ENCODE measurements around the gene SVEP1.

DNA sequence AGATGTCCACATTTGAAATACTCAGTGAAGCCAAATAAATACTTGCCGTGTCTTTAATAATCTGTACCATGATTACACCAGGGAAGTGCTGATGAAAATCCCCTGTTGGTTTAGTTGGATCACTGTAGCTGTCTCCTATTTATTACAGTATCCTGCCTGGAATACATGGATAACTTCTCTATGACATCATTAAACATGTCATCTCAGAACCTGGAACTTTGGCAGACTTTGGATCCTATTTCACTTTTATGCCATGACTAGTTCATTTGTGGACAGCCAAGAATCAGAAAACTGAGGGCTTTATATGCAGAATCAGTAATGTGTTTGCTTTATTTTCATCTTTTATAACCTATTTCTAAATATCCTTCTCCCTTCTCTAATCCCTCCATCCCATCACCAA lies 241.8 kb downstream of the SVEP1 start, which contains the start of gene TXNDC8:
- TF ChIP-seq, protein P1, sequence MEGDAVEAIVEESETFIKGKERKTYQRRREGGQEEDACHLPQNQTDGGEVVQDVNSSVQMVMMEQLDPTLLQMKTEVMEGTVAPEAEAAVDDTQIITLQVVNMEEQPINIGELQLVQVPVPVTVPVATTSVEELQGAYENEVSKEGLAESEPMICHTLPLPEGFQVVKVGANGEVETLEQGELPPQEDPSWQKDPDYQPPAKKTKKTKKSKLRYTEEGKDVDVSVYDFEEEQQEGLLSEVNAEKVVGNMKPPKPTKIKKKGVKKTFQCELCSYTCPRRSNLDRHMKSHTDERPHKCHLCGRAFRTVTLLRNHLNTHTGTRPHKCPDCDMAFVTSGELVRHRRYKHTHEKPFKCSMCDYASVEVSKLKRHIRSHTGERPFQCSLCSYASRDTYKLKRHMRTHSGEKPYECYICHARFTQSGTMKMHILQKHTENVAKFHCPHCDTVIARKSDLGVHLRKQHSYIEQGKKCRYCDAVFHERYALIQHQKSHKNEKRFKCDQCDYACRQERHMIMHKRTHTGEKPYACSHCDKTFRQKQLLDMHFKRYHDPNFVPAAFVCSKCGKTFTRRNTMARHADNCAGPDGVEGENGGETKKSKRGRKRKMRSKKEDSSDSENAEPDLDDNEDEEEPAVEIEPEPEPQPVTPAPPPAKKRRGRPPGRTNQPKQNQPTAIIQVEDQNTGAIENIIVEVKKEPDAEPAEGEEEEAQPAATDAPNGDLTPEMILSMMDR (IDR thresholded peaks at IDR 0.05): no peak
- TF ChIP-seq EZH2phosphoT487 (IDR thresholded peaks at IDR 0.05): no peak
- no peak for TF ChIP-seq EZH2 (IDR thresholded peaks at IDR 0.05)

Measured in neural progenitor cell (in vitro differentiated cells).